NCI-H345 (cell line): ENCODE measurements around the gene SYNGR1.
"Not testable (repeated sequence)": the region's sequence is repeated elsewhere in the genome, so short reads cannot be mapped to it uniquely, and the experiment has no call there.

Experiments used
- DNase-seq: peaks from one replicate; lab custom pipeline; 2025; lab: John Stamatoyannopoulos, UW

Gene SYNGR1

GRCh38 chr22:39351689-39352214, 2.0 kb downstream of the SYNGR1 start:
- no peak for DNase-seq

DNA sequence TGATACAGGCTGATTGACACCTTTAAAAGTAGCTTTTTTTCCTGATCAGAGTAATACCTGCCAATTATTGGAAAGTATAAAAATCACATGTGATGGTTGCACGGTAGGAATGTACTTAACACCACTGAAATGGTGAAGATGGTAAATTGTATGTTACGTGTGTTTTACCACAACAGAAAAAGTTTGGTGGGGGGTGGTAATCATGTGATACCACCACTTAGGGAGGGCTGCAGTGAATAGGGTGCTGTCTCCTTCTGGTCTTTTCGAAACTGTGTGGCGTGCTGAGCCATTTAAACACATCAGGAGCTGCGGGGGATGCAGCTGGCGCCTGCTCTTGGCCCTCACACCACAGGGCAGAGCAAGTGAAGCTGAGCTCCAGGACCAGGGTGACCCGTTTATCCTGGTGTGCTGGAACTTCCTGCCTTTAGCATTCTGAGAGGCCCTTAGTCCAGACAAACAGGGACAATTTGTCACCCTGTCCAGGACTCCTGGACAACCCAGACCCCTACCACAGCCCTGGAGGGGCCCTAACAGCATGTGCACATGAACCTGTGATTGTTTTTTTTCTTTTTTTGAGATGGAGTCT, 2.6 kb downstream of the SYNGR1 start:
- DNase-seq: no peak

- no peak for DNase-seq
Observed at GRCh38 chr22:39353346-39353745, 3.6 kb downstream of the SYNGR1 start.

GRCh38 chr22:39355080-39355479, 5.3 kb downstream of the SYNGR1 start:
- no peak for DNase-seq

- not testable (repeated sequence) for DNase-seq
Observed at GRCh38 chr22:39355805-39356204, 6.0 kb downstream of the SYNGR1 start.

GRCh38 chr22:39356464-39356863, 6.7 kb downstream of the SYNGR1 start:
- DNase-seq: no peak

DNA sequence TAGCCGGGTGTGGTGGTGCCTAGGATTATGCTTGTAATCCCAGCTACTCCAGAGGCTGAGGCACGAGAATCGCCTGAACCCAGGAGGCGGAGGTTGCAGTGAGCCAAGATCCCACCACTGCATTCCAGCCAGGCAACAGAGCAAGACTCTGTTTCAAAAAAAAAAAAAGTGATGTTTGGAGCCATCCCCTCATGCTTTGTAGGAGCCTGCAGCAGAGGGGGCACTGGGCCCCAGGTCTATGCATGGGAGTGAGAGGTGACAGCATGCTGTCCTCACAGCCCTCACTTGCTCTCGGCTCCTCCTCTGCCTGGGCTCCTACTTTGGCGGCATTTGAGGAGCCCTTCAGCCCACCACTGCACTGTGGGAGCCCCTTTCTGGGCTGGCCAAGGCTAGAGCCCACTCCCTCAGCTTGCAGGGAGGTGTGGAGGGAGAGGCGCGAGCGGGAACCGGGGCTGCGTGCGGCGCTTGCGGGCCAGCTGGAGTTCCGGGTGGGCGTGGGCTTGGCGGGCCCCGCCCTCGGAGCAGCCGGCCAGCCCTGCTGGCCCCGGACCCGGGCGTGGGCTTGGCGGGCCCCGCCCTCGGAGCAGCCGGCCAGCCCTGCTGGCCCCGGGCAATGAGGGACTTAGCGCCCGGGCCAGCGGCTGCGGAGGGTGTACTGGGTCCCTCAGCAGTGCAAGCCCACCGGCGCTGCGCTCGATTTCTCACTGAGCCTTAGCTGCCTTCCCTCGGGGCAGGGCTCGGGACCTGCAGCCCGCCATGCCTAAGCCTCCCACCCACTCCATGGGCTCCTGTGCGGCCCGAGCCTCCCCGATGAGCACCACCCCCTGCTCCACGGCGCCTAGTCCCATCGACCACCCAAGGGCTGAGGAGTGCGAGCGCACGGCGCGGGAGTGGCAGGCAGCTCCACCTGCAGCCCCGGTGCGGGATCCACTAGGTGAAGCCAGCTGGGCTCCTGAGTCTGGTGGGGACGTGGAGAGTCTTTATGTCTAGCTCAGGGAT, 7.6 kb downstream of the SYNGR1 start:
- DNase-seq: not testable (repeated sequence)

- not testable (repeated sequence) for DNase-seq
Observed at GRCh38 chr22:39358197-39358596, 8.4 kb downstream of the SYNGR1 start.

DNA sequence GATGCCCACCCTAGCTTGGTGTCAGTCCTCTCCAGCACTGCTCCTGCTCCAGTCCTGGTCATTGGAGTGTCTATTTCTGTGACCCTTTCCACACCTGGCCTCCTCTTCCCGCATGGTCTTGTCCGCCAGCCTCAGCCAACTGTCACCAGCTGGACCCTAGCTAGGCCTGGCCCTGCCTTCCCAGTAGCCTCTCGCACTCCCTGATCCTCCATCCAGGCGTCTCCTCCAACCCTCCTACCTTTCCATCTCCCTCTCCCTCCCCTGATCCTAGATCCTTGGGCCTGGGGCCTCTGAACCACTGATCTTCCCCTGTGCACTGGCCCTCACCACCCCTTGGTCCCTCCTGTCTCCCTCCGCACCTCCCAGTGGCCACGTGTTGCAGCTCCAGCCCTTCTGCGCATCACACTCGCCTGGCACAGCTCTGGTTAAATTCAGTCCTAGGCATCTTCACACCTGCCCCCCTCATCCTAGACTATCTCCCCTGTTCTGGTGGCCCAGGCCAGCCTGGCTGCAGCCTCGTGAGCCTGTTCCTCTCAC, 9.9 kb downstream of the SYNGR1 start:
- no peak for DNase-seq

DNA sequence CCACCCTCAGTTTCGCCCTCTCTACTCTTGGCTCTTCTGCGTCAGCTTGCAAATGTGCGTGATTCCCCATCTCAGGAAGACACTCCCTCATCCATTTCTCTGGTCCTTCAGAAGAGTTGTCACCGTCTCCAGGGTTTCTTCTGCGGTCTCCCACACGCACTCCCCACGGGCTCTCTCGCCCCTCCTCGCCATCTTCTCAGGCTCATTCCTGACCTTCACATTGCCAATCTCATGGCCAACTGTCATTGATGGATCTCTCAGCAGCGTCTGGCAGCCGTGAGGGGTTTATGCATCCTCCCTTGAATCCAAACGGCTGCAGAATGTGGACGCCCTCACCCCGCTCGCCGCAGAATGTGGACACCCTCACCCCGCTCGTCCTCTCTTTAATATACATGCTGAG, 10.5 kb downstream of the SYNGR1 start:
- no peak for DNase-seq

- no peak for DNase-seq
Observed at GRCh38 chr22:39360674-39361413, 11.1 kb downstream of the SYNGR1 start.

DNA sequence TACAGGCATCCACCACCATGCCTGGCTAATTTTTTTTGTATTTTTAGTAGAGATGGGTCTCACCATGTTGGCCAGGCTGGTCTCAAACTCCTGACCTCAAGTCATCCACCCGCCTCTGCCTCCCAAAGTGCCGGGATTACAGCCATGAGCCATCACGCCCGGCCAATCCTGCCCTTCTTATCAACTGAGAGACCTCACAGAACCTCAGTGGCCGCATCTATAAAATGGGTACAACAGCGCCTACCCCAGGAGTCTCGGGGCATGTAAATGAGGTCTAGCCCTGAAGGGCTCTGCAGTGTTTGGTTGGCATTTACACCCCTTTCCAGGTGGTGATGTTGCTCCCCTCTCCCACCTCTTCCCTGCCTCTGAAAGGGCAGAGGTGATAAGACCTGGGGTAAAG, 11.7 kb downstream of the SYNGR1 start:
- no peak for DNase-seq

GRCh38 chr22:39362271-39362670, 12.5 kb downstream of the SYNGR1 start:
- DNase-seq: no peak

- no peak for DNase-seq
Observed at GRCh38 chr22:39362932-39363331, 13.1 kb downstream of the SYNGR1 start.

DNA sequence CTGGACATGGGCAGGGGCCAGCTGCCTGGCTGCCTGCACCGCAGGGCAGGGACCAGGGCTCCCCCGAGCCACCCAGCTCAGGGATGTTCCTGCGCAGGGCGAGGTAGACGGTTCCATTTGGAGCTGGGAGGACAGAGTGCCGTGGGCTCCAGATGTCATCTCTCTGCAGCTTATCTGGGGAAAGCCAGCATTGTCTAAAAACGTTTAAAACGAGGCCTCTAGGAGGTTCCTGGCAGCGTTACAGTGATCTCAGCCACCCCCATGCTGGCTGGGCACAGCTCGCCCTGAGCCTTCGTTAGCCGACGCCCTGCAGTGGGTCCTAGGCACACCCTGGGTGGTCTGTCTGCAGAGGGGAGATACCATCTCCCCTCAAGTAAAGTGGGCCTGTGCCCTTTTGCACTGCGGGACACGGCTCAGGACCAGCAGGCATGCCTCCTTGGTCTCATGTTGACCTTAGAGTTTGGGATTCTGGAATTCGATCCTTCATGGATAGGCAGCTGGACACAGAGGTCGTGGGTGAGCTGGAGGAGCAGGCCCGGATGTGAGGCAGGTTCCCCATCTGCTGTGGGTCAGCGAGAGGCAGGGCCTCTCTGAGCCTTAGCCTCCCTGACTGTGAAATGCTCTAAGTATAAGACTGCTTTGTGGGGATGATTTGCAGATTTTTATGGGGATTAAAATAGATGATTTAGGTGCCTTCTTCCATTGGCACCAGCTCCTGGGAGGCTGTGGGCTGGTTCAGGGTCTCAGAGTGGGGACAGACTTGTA, 14.1 kb downstream of the SYNGR1 start:
- no peak for DNase-seq

GRCh38 chr22:39364714-39365491, 15.1 kb downstream of the SYNGR1 start:
- DNase-seq: no peak

DNA sequence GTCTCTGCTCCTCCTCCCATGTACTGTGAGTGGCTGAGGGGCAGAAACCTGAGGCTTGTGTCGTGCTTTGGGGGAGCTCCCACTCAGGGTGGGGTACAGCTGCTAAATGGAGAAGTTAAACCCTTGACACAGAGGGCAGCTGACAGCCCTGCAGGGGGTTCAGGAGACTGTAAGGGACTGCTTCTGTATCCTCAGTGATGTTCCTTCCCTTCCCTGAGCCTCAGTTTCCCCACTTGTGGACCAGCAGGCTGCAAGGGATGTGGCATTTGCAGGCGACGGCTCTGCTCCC, 15.6 kb downstream of the SYNGR1 start:
- DNase-seq: no peak

GRCh38 chr22:39367035-39367434, 17.2 kb downstream of the SYNGR1 start:
- DNase-seq: no peak

DNA sequence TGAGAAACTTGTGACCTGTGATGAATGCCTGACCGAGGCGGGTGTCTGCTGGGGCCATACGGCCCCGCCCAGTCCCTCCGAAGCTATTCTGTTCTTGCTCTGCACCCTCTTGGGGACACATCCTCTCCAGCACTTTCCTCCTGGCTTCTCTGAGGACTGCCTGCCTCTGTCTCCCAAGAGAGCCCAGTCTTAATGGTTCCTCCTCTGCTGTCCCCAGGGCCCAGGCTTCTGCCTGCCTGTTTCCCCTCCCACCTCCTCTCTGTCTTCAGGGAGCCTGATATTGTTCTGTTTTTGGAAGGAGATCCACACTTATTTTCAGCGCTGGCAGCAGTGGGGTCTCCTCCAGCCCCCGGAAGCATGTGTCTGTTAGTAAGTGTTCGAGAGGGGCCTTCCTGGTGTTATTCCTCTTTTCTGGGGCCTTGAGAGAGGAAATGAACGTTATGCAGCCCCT, 18.7 kb downstream of the SYNGR1 start:
- DNase-seq: no peak

GRCh38 chr22:39369186-39369585, 19.4 kb downstream of the SYNGR1 start:
- no peak for DNase-seq

GRCh38 chr22:39369586-39369985, 19.8 kb downstream of the SYNGR1 start:
- no peak for DNase-seq
